K562 (cell line): Measurements from ENCODE around the gene TP53BP2. TPM values are rescaled to one million over a fixed set of nuclear protein-coding genes. Genes with fewer than 3 reads are reported as not detected.

Experiments used
- ARID2 ChIP-seq: fragments of 450-650 bp; IDR thresholded peaks from 2 replicates; pipeline ENCODE4 v1.6.1; 2017; ENCODE audit warnings: antibody characterized with exemption, mild to moderate bottlenecking
- BCL6 ChIP-seq: fragments of 250-450 bp; sonication (Bioruptor Pico); IDR thresholded peaks from 2 replicates; pipeline ENCODE4 v1.4.0; 2020
- FOXK1 ChIP-seq: sonication (generic); formaldehyde crosslinking; IDR thresholded peaks from 2 replicates; pipeline ENCODE4 v1.8.0; 2022; ENCODE audit warnings: missing genetic modification reagents, mild to moderate bottlenecking, borderline replicate concordance
- GATAD2A ChIP-seq: fragments of 450-650 bp; IDR thresholded peaks from 2 replicates; pipeline ENCODE4 v1.6.1; 2017
- HEY1 ChIP-seq: fragments of 250-450 bp; sonication (Bioruptor Pico); IDR thresholded peaks from 2 replicates; pipeline ENCODE4 v1.5.0; 2020; ENCODE audit warnings: mild to moderate bottlenecking, moderate library complexity, borderline replicate concordance
- JUN ChIP-seq, 2 experiments: sonication (generic) in 1 of 2; formaldehyde crosslinking in 1 of 2; IDR thresholded peaks; 2 replicates each; pipeline versions ENCODE4 v1.6.1 to v1.8.0; 2012 to 2022; ENCODE audit warnings: borderline replicate concordance in 2 of 2, mild to moderate bottlenecking in 2 of 2, improper control_type of control experiment in 1 of 2, low read depth in 1 of 2, low read length in 1 of 2, missing genetic modification reagents in 1 of 2
- KAT7 ChIP-seq: sonication (generic); formaldehyde crosslinking; IDR thresholded peaks from 2 replicates; pipeline ENCODE4 v1.8.0; 2022; ENCODE audit warnings: missing genetic modification reagents, mild to moderate bottlenecking, borderline replicate concordance
- NFATC3 ChIP-seq: fragments of 450-650 bp; IDR thresholded peaks from 2 replicates; pipeline ENCODE4 v1.6.1; 2017; ENCODE audit warnings: mild to moderate bottlenecking
- NFXL1 ChIP-seq: fragments of 450-650 bp; formaldehyde crosslinking; IDR thresholded peaks from 2 replicates; pipeline ENCODE4 v1.4.0; 2021; ENCODE audit warnings: mild to moderate bottlenecking
- PCBP2 ChIP-seq: fragments of 200-400 bp; formaldehyde crosslinking; IDR thresholded peaks from 2 replicates; pipeline ENCODE4 v1.6.1; 2018; ENCODE audit warnings: low read length, low read depth, mild to moderate bottlenecking, moderate library complexity; ENCODE audit not compliant: poor library complexity, severe bottlenecking
- SP1 ChIP-seq: sonication (generic); formaldehyde crosslinking; IDR thresholded peaks from 2 replicates; pipeline ENCODE4 v1.8.1; 2022; ENCODE audit warnings: mild to moderate bottlenecking, missing genetic modification reagents
- TCF7L2 ChIP-seq: fragments of 150-350 bp; IDR thresholded peaks from 2 replicates; pipeline ENCODE4 v1.6.1; 2016; ENCODE audit warnings: low read depth, mild to moderate bottlenecking, low read length, moderate library complexity
- ZBTB17 ChIP-seq: fragments of 450-650 bp; formaldehyde crosslinking; IDR thresholded peaks from 2 replicates; pipeline ENCODE4 v1.4.0; 2020; ENCODE audit warnings: mild to moderate bottlenecking
- ZBTB8A ChIP-seq: fragments of 450-650 bp; IDR thresholded peaks from 2 replicates; pipeline ENCODE4 v1.6.1; 2018; ENCODE audit warnings: mild to moderate bottlenecking, moderate library complexity; ENCODE audit not compliant: partially characterized antibody
- ZNF408 ChIP-seq: fragments of 250-450 bp; sonication (Bioruptor Pico); IDR thresholded peaks from 2 replicates; pipeline ENCODE4 v1.4.0; 2020; ENCODE audit warnings: low read depth, mild to moderate bottlenecking, moderate library complexity
- ZNF589 ChIP-seq: fragments of 200-800 bp; sonication (Bioruptor generic); IDR thresholded peaks from 2 replicates; pipeline ENCODE4 v1.6.1; 2016; ENCODE audit warnings: low read depth, missing genetic modification characterization, missing compliant biosample characterization
- ZNF717 ChIP-seq: fragments of 250-450 bp; sonication (Bioruptor Pico); IDR thresholded peaks from 2 replicates; pipeline ENCODE4 v1.5.0; 2021
- ZNF76 ChIP-seq: fragments of 250-450 bp; sonication (Bioruptor Pico); IDR thresholded peaks from 2 replicates; pipeline ENCODE4 v1.4.0; 2020; ENCODE audit warnings: mild to moderate bottlenecking, moderate library complexity, borderline replicate concordance
- polyA plus RNA-seq, 8 experiments: library from polyadenylated mRNA; depleted of rRNA in 4 of 8; stranded (reverse) in 5 of 8; unstranded in 3 of 8; fragments of >200 nt; fragmentation: Nextera tagmentation in 2 of 8; fragmentation: Illumina TruSeq in 1 of 8; extraction: Ambion mirVana in 2 of 8; extraction: Trizol in 1 of 8; gene quantifications; 2 replicates each; pipeline versions ENCODE4 v1.2.1 to v1.2.3, GENCODE V29; 2011 to 2014; ENCODE audit warnings: inconsistent platforms in 1 of 8, missing spikeins in 1 of 8
- total RNA-seq, 7 experiments: library from RNA; depleted of rRNA in 6 of 7; stranded (reverse); fragments of >200 nt in 6 of 7; fragmentation: Illumina TruSeq in 2 of 7; extraction: Trizol in 2 of 7; gene quantifications; 2 replicates each; pipeline versions ENCODE4 v1.2.1 to v1.2.3, GENCODE V29; 2011 to 2021; ENCODE audit warnings: low replicate concordance in 1 of 7
- TF ChIP-seq, protein P1 (sequence below): fragments of 250-450 bp; sonication (Bioruptor Pico); IDR thresholded peaks from 2 replicates; pipeline ENCODE4 v1.8.0; 2022; ENCODE audit warnings: inconsistent platforms, mild to moderate bottlenecking, moderate library complexity, borderline replicate concordance
- TF ChIP-seq, protein P2 (sequence below): fragments of 450-650 bp; IDR thresholded peaks from 2 replicates; pipeline ENCODE4 v1.6.1; 2017; ENCODE audit warnings: antibody characterized with exemption, mild to moderate bottlenecking
- TF ChIP-seq, protein P3 (sequence below), 2 experiments: fragments of 450-650 bp in 1 of 2; sonication (generic) in 1 of 2; formaldehyde crosslinking in 1 of 2; IDR thresholded peaks in 1 of 2; conservative IDR thresholded peaks in 1 of 2; 2 replicates each; pipeline versions ENCODE4 v1.6.1 to v1.8.1; 2016 to 2023; ENCODE audit warnings: mild to moderate bottlenecking in 2 of 2, moderate library complexity in 2 of 2, inconsistent platforms in 1 of 2, missing genetic modification reagents in 1 of 2

The TP53BP2 gene
- total and polyA plus RNA-seq, 9 of the 15 experiments (the other 6 are each of a cell fraction or from before 2014, with no cell fraction given), result 17.0 to 69.6 (median 40.1) TPM

DNA sequence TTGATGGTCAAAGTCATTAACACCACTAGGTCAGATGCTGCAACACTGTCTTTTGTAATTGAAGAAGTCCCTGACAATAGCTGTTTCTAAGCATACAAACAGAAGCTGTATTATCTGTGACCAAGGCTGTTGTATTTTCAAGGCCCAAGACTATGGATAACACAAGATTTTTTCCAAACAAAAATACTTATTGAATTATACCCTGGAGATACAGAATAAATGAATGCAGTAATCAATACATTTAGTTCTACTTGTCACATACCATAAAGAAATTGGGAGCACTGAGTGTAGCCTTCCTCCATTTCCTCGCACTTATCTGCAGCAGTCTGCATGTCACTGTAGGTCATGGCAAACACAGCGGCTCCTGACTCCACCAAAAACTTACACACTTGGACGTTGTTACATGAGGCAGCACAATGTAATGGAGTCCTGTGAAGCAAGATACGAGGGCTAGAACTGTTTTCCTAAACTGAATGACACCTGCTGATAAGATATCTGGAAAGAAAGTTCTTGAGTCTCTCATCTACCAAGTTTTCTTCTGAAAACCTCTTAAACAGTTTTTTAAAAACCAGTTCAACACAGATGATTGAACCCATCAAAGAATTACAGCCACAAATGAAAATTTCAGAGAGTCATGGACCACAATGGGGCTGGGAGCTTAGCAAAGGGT lies 56.9 kb downstream of the TP53BP2 start (continued):
- no peak for TF ChIP-seq KAT7 (CRISPR knock-in tag)
- TF ChIP-seq ZNF408, result no peak
- peak; percentile 86; the same call in 1 of the 2 replicates for TF ChIP-seq NFATC3
- TF ChIP-seq HEY1 (CRISPR knock-in tag), result peak; percentile 64; the same call in 1 of the 2 replicates
- TF ChIP-seq ZBTB17 (CRISPR knock-in tag), result peak; percentile 88
- TF ChIP-seq, protein P1, sequence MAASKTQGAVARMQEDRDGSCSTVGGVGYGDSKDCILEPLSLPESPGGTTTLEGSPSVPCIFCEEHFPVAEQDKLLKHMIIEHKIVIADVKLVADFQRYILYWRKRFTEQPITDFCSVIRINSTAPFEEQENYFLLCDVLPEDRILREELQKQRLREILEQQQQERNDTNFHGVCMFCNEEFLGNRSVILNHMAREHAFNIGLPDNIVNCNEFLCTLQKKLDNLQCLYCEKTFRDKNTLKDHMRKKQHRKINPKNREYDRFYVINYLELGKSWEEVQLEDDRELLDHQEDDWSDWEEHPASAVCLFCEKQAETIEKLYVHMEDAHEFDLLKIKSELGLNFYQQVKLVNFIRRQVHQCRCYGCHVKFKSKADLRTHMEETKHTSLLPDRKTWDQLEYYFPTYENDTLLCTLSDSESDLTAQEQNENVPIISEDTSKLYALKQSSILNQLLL (CRISPR knock-in tag), result no peak
- TF ChIP-seq ZNF589 (CRISPR knock-in tag), result peak; percentile 97
- no peak for TF ChIP-seq FOXK1 (CRISPR knock-in tag)
- TF ChIP-seq, protein P2, sequence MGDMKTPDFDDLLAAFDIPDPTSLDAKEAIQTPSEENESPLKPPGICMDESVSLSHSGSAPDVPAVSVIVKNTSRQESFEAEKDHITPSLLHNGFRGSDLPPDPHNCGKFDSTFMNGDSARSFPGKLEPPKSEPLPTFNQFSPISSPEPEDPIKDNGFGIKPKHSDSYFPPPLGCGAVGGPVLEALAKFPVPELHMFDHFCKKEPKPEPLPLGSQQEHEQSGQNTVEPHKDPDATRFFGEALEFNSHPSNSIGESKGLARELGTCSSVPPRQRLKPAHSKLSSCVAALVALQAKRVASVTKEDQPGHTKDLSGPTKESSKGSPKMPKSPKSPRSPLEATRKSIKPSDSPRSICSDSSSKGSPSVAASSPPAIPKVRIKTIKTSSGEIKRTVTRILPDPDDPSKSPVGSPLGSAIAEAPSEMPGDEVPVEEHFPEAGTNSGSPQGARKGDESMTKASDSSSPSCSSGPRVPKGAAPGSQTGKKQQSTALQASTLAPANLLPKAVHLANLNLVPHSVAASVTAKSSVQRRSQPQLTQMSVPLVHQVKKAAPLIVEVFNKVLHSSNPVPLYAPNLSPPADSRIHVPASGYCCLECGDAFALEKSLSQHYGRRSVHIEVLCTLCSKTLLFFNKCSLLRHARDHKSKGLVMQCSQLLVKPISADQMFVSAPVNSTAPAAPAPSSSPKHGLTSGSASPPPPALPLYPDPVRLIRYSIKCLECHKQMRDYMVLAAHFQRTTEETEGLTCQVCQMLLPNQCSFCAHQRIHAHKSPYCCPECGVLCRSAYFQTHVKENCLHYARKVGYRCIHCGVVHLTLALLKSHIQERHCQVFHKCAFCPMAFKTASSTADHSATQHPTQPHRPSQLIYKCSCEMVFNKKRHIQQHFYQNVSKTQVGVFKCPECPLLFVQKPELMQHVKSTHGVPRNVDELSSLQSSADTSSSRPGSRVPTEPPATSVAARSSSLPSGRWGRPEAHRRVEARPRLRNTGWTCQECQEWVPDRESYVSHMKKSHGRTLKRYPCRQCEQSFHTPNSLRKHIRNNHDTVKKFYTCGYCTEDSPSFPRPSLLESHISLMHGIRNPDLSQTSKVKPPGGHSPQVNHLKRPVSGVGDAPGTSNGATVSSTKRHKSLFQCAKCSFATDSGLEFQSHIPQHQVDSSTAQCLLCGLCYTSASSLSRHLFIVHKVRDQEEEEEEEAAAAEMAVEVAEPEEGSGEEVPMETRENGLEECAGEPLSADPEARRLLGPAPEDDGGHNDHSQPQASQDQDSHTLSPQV, result peak; percentile 100
- TF ChIP-seq ARID2, result no peak; the same call in 1 of the 2 replicates
- peak; percentile 24; the same call in 1 of the 2 replicates for TF ChIP-seq NFXL1 (CRISPR knock-in tag)
- peak; percentile 34; the same call in 1 of the 2 replicates for TF ChIP-seq BCL6 (CRISPR knock-in tag)
- TF ChIP-seq ZNF76, result peak; percentile 90; the same call in 1 of the 2 replicates
- TF ChIP-seq TCF7L2, result no peak
- TF ChIP-seq JUN (IDR thresholded peaks at IDR 0.05; ENCODE audit: borderline replicate concordance, low read depth, low read length), result peak; percentile 43; the same call in 1 of the 2 replicates
- TF ChIP-seq JUN (CRISPR knock-in tag; IDR thresholded peaks at IDR 0.05; ENCODE audit: borderline replicate concordance), result no peak
- TF ChIP-seq SP1, result peak; percentile 45; the same call in 1 of the 2 replicates
- TF ChIP-seq GATAD2A, result peak; percentile 90
- TF ChIP-seq, protein P3, sequence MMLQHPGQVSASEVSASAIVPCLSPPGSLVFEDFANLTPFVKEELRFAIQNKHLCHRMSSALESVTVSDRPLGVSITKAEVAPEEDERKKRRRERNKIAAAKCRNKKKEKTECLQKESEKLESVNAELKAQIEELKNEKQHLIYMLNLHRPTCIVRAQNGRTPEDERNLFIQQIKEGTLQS (IDR thresholded peaks at IDR 0.05), result peak; percentile 67
- TF ChIP-seq, protein P3 (CRISPR knock-in tag; conservative IDR thresholded peaks at IDR 0.05), result no peak
- no peak for TF ChIP-seq ZBTB8A
- no peak for TF ChIP-seq PCBP2
- no peak for TF ChIP-seq ZNF717 (CRISPR knock-in tag)
